K562 treated with DMSO at 1 percent for 4 hours (cell line): ENCODE results near the gene HOTAIR. TPM values are rescaled to one million over a fixed set of nuclear protein-coding genes. Genes with fewer than 3 reads are reported as not detected.

Experiments
- total RNA-seq: library from RNA; unstranded; fragments of 300-600 nt; gene quantifications from 2 replicates; pipeline ENCODE4 v1.2.3, GENCODE V29; 2022; ENCODE audit not compliant: insufficient read depth

Gene HOTAIR
- total RNA-seq = not detected in 2 replicates

DNA sequence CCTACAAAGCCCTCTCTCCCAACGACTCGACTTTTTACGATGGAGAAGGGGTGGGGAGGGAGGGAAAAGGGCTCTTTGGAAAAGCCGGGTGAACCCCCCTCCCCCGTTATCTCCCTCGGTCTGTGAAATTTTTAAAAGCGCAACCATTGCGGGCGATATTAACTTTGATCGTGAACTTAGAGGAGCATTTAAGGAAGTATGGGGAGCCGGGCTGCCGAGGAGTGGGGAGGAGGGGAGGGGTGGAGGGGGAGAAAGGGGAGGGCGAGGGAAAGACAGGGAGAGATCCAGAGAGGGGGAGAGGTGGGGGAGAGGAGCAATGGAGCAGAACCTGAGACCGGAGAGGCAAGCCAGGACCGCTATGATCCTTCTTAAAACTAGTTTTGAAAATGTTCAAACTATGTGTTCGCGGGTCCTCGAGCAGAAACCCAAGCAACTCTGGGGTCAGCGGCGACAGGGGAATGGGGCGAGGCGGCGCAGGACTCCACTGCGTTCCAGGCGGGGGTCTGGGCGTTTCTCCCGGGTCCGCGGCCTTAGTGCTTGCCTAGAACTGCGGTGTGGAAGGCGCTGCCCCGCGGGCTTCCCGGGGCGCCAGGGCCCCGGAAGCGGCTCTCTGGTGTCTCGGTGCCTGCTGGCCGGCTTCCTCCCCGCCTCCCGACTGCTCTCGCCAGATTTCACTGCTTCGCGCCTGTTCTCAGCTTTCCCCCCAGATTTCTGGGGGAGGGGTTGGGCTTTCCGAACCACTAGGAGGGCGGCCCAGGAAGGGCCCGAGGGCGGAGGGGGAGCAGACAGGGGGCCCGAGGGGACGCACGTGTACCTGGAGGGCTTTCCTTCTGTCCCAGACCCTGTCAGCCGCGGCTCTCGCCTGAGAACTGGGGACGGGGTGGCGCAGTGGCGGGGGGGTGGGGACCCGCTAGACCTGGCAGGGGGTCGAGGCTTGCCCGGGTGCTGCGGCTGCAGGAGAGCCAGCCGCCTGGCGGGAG is at the start of gene HOTAIR:
HOTAIR (minus strand) TSS at position 871 of the 980 bp plus-strand sequence.

DNA sequence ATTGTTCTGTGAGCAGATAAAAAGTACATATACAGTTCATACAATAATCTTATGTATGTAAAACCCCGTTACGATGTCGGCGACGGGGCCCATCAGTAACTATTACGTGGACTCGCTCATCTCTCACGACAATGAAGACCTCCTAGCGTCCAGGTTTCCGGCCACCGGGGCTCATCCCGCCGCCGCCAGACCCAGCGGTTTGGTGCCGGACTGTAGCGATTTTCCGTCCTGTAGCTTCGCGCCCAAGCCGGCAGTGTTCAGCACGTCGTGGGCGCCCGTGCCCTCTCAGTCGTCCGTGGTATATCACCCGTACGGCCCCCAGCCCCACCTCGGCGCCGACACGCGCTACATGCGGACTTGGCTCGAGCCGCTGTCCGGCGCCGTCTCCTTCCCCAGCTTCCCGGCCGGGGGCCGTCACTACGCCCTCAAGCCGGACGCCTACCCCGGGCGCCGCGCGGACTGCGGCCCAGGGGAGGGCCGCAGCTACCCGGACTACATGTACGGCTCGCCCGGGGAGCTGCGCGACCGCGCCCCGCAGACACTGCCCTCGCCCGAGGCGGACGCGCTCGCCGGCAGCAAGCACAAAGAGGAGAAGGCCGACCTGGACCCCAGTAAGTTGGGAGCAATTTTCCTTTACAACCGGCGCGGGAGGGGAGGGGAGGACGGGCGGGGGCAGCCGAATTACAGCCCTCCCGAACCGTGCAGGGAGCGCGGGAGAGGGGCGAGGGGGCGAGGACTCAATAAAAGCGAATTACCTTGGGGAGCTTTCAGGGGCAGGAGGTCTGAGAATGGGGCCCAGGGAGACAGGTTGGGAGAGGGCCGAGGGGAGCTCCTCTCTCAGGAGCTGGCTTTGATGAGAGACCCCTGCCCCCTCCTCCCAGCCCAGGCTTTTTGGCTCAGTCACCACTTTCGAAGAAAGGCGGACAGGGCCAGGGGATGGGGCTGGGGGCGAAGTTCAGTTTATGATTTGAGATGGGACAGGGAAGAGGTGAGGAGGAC is 25.7 kb upstream of the HOTAIR start, which contains the start of gene HOXC9:
HOXC9 (plus strand) TSS at position 46 of the 999 bp plus-strand sequence; CDS start at position 74, 28 bp downstream.

DNA sequence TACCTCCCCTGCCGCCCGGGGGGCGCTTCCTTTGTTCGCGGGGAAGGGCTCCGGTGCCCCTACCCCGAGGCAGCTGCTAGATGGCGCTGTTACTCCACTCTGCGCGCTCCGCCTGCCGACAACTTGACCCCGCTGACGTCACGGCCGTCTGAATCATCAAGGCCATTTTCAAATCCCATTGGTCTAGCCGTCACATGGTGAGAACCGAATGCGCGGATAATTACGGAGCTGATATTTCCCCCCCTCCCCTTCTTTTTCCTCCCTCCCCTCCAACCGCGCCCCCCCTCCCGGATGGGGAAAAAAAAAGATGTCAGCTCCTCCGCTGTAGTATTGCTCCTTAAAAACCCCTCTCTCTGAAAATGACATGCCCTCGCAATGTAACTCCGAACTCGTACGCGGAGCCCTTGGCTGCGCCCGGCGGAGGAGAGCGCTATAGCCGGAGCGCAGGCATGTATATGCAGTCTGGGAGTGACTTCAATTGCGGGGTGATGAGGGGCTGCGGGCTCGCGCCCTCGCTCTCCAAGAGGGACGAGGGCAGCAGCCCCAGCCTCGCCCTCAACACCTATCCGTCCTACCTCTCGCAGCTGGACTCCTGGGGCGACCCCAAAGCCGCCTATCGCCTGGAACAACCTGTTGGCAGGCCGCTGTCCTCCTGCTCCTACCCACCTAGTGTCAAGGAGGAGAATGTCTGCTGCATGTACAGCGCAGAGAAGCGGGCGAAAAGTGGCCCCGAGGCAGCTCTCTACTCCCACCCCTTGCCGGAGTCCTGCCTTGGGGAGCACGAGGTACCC is 10.3 kb upstream of the HOTAIR start, which contains the start of gene HOXC10:
HOXC10 (plus strand) TSS at position 246 of the 791 bp plus-strand sequence; CDS start at position 360, 114 bp downstream.

GRCh38 chr12:53972722-53973235 is 2.0 kb downstream of the HOTAIR start, which contains the start of gene HOXC11:
Gene HOXC11, plus strand, starts transcription at chr12:53973126. Its CDS starts 116 bp downstream, at chr12:53973242.

DNA sequence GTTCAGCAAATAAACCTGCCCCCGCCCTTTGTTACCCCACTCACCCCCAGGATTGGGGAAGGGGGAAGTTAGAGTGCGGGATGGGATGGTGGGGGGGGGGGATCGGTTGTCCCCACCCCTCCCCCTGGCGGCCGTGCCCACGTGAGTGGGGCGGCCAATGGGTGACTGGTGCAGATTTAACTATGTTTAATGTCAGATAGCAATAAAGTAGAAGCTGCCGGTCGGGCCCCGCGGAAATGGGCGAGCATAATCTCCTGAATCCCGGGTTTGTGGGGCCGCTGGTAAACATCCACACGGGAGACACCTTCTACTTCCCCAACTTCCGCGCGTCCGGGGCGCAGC is 20.1 kb downstream of the HOTAIR start, which contains the start of gene HOXC12:
HOXC12 (plus strand) TSS at position 210 of the 342 bp plus-strand sequence; CDS start at position 237, 27 bp downstream.

GRCh38 chr12:53938326-53939140 is 36.2 kb downstream of the HOTAIR start, which contains the start of gene HOXC13:
Gene HOXC13, plus strand, starts transcription at chr12:53938831. Its CDS starts 76 bp downstream, at chr12:53938907.

Other genes starting within 250 kb of the HOTAIR start
- 20.7 and 34.5 TPM in 2 replicates for gene CALCOCO1, start 247.5 kb downstream of the HOTAIR start, total RNA-seq
- gene CISTR, start 223.0 kb downstream of the HOTAIR start, total RNA-seq = not detected in 2 replicates
- 0.69 and 1.8 TPM in 2 replicates for gene HOXC13, start 36.1 kb downstream of the HOTAIR start, total RNA-seq
- gene HOXC12, start 20.1 kb downstream of the HOTAIR start, total RNA-seq = 0.74 and 1.2 TPM in 2 replicates
- not detected in 2 replicates for gene HOXC11, start 1.8 kb downstream of the HOTAIR start, total RNA-seq
- 1.8 TPM in 1 of 2 replicates, not detected in the other for gene HOXC10, start 10.2 kb upstream of the HOTAIR start, total RNA-seq
- gene HOXC9, start 25.2 kb upstream of the HOTAIR start, total RNA-seq = 16.9 and 19.0 TPM in 2 replicates
- gene HOXC8, start 34.0 kb upstream of the HOTAIR start, total RNA-seq = 0.34 TPM in 1 of 2 replicates, not detected in the other
- 3.0 and 3.9 TPM in 2 replicates for gene HOXC6, start 53.5 kb upstream of the HOTAIR start, total RNA-seq
- gene HOXC5, start 58.1 kb upstream of the HOTAIR start, total RNA-seq = not detected in 2 replicates
- gene HOXC4, start 78.9 kb upstream of the HOTAIR start, total RNA-seq = not detected in 2 replicates
- gene SMUG1, start 214.0 kb upstream of the HOTAIR start, total RNA-seq = 21.5 and 24.2 TPM in 2 replicates